Measurements from ENCODE around the gene ATP23. TPM values are rescaled to one million over a fixed set of nuclear protein-coding genes. Genes with fewer than 3 reads are reported as not detected.

The ATP23 gene
- total RNA-seq, 2 experiments from 2014 or later: 15.9 to 19.1 TPM

DNA sequence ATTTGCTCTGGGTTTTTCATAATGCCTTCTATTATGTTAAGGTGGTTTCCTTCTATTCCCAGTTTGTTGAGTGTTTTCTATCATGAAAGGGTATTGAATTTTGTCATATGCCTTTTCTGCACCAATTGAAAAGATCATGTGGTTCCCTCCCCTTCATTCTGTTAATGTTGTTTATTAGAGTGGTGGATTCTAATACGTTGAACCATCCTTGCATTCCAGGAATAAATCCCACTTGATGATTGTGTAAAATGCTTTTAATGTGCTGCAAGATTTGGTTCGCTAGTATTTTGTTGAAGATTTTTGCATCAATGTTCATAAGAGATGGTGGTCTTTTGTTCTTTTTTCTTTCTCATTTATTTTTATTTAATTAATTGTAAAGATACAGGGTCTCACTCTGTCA lies 55.2 kb downstream of the ATP23 start:
- H3K36me3 Mint-ChIP-seq (ENCODE audit: low read depth): no peaks in the 10 kb centered on the region
- peaks cover 11% of the 10 kb centered on the region for H3K9me3 Mint-ChIP-seq
- no peak overlapping the region for H3K27ac Mint-ChIP-seq
- ChIA-PET POLR2A (no interaction called here), CTCF (interaction anchor here (1.4 kb wide), 1 partner anchor 11 kb away, joined by 4 read pairs; no protein-coding TSS in a partner anchor)
- no peaks in the 10 kb centered on the region for H3K4me1 Mint-ChIP-seq
- H3K27me3 Mint-ChIP-seq: no peaks in the 10 kb centered on the region
- H3K4me3 Mint-ChIP-seq: no peak overlapping the region
- DNase-seq: no peak

DNA sequence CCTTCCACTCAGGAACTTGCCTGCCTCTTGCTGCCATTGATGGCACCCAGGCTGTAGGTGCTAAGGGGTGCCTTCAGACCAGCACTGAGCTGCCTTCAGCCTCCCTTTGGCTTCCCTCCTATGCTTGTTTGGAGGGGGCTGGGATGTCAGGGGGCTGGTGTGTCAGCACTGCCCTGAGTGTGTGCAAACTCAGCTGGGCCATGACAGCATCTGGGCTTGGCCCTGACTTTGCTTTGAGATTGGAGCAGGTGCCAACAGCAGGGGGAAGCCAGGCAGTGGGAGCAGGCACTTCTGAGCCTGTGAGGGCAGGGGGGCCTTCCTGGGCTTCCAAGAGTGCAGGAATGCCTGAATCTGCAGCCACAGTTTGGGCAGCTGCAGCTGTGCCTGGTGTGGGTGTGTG lies 56.9 kb downstream of the ATP23 start:
- H3K27me3 Mint-ChIP-seq: no peaks in the 10 kb centered on the region
- H3K27ac Mint-ChIP-seq: no peak overlapping the region
- H3K36me3 Mint-ChIP-seq (ENCODE audit: low read depth): no peaks in the 10 kb centered on the region
- peaks cover 13% of the 10 kb centered on the region for H3K9me3 Mint-ChIP-seq
- H3K4me1 Mint-ChIP-seq: no peaks in the 10 kb centered on the region
- no peak for DNase-seq
- H3K4me3 Mint-ChIP-seq: no peak overlapping the region
- POLR2A ChIA-PET: no interaction called here
- CTCF ChIA-PET: no interaction called here

DNA sequence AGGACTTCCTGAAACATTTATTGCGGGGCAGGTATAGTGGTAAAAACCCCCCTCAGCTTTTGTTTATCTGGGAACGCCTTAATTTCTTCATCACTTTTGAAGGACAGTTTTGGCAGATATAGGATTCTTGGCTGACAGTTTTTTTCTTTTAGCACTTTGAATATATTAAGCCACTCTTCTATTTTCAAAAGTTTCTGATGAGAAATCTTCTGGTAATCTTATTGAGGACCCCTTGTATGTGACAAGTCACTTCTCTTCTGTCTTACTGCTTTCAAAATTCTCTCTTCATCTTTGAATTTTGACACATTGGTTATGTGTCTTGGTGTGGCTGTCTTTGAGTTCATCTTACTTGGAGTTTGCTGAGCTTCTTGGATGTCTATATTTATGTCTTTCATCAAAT lies 59.1 kb downstream of the ATP23 start:
- POLR2A ChIA-PET: no interaction called here
- DNase-seq: no peak
- Mint-ChIP-seq H3K36me3 (ENCODE audit: low read depth) (no peaks in the 10 kb centered on the region), H3K27ac (no peak overlapping the region), H3K9me3 (peaks cover 13% of the 10 kb centered on the region), H3K4me3 (no peak overlapping the region), H3K4me1 (no peaks in the 10 kb centered on the region), H3K27me3 (no peaks in the 10 kb centered on the region)
- CTCF ChIA-PET: interaction anchor here (1.0 kb wide), 1 partner anchor 86 kb away, joined by 3 read pairs; no protein-coding TSS in a partner anchor

DNA sequence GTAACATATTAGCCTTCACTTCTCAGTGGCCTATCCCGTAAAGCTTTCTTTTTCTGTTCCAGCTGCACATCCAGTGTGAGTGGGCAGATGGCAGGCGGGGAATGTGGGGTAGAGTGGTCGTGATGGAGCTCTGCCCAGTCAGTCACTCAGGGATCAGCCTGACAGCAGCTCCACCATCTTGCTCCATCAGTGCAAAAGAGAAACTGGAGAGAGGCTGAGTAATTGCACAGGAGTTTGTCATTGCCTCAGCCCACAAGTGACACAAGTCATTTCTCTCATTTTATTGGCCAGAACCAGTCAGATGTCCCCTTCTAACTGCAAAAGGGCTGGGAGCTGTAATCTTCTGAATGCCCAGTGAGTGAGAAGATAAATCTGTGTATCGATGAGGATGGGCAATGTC lies 66.5 kb downstream of the ATP23 start:
- Mint-ChIP-seq H3K4me3 (no peak overlapping the region), H3K27ac (no peak overlapping the region), H3K27me3 (peaks cover 2% of the 10 kb centered on the region), H3K9me3 (no peaks in the 10 kb centered on the region), H3K4me1 (no peaks in the 10 kb centered on the region), H3K36me3 (ENCODE audit: low read depth) (no peaks in the 10 kb centered on the region)
- POLR2A ChIA-PET: interaction anchor here (0.7 kb wide), 1 partner anchor 18 kb away, joined by 3 read pairs; no protein-coding TSS in a partner anchor
- CTCF ChIA-PET: interaction anchor here (0.9 to 2.4 kb wide), 2 partner anchors 11 to 19 kb away, joined by 3 to 4 read pairs; no protein-coding TSS in a partner anchor
- no peak for DNase-seq

DNA sequence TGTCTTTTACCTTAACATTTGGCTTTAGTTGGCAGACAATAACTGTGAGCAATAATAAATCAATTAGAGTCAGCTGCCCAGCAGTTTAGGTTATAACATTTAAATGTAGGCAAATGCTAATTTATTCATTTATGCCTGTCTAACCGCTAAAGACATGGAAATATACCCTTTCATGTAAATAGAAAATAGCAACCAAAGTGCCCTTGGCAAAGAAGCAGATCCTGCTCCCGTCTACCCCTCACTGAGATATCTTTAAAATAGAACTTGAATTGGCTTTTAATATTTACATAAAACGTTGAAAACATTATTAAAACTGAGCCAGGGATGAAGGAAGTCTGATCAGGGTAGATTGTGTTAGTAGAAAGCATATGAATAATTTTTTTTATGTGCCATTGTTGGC lies 67.3 kb downstream of the ATP23 start:
- no peaks in the 10 kb centered on the region for H3K36me3 Mint-ChIP-seq (ENCODE audit: low read depth)
- H3K4me3 Mint-ChIP-seq: no peak overlapping the region
- H3K27me3 Mint-ChIP-seq: peaks cover 2% of the 10 kb centered on the region
- no peaks in the 10 kb centered on the region for H3K9me3 Mint-ChIP-seq
- no peak overlapping the region for H3K27ac Mint-ChIP-seq
- ChIA-PET CTCF (interaction anchor here (0.9 kb wide), 1 partner anchor 19 kb away, joined by 3 read pairs; no protein-coding TSS in a partner anchor), POLR2A (no interaction called here)
- H3K4me1 Mint-ChIP-seq: no peaks in the 10 kb centered on the region
- no peak for DNase-seq

Other genes with a start within 250 kb of the ATP23 start
- 100 to 1,000 TPM; 138 to 142 TPM for gene OS9, start 247.4 kb upstream of the ATP23 start, total RNA-seq
- 10 to 100 TPM; 72.6 to 73.3 TPM for gene AGAP2, start 202.8 kb upstream of the ATP23 start, total RNA-seq
- gene TSPAN31, start 196.5 kb upstream of the ATP23 start, total RNA-seq: 10 to 100 TPM; 18.6 to 22.3 TPM
- 100 to 1,000 TPM in 1 of 2 experiments, 10 to 100 TPM in 1; 84.4 to 104 TPM for gene CDK4, start 189.3 kb upstream of the ATP23 start, total RNA-seq
- 10 to 100 TPM; 23.7 to 27.2 TPM for gene MARCHF9, start 186.5 kb upstream of the ATP23 start, total RNA-seq
- 1 to 10 TPM; 1.9 to 2.3 TPM for gene CYP27B1, start 174.5 kb upstream of the ATP23 start, total RNA-seq
- gene METTL1, start 169.5 kb upstream of the ATP23 start, total RNA-seq: 10 to 100 TPM; 13.4 to 17.2 TPM
- gene EEF1AKMT3, start 169.0 kb upstream of the ATP23 start, total RNA-seq: 1 to 10 TPM; 2.8 to 3.0 TPM
- 10 to 100 TPM; 23.6 to 29.7 TPM for gene TSFM, start 158.8 kb upstream of the ATP23 start, total RNA-seq
- gene AVIL, start 122.8 kb upstream of the ATP23 start, total RNA-seq: 1 to 10 TPM; 3.5 to 3.6 TPM
- gene CTDSP2, start 94.8 kb upstream of the ATP23 start, total RNA-seq: 100 to 1,000 TPM; 144 to 156 TPM